ENCODE measurements around the gene SCO1.

The SCO1 gene

DNA sequence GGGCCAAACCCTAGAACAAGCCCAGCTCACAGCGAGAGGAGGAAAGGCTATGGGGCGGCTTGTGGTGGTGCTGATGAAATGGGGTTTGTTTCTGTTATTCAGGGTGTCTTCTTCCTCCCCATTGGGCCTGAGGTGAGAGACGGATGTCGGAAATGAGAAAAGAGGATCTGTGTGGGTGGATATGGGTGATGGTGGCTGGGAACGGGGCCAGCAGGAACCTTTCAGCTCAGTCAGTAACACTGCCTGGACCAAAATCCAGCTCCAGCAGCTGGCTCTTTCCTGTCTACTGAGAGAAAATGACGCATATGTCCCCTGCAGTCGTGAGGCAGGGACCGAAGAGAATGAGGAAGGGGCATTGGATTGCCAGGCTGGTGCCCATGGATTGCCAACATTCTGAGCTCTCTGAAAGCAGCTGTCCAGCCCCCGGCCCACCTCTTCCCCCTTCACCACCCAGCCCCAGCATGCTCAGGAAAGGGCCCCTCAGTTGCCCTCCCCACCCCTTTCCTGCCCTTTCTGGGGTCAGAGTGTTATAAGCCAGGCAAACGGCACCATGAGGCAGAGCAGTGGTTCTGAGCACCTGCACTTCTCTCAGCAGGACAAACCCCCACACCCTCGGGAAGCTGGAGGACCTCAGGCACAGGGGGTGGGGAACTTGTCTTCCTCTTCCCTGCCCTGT, 44.2 kb downstream of the SCO1 start:
- no peak for DNase-seq

DNA sequence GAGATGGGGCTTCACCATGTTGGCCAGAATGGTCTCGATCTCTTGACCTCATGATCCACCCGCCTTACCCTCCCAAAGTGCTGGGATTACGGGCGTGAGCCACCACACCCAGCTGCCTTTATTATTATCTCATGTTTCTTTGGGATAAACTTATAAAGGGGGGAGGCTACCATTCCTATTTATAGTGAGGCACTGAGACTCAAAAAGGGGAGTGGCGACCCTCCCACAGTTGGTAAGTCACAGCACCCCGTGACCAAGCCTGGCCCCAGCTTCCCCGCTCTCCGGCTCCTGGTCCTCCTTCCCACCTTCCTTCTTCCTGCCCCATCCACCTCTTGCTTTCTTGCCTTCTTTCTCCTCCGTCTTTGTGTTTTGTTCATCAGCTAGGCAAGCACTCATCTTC, 45.4 kb downstream of the SCO1 start:
- no peak for DNase-seq

DNA sequence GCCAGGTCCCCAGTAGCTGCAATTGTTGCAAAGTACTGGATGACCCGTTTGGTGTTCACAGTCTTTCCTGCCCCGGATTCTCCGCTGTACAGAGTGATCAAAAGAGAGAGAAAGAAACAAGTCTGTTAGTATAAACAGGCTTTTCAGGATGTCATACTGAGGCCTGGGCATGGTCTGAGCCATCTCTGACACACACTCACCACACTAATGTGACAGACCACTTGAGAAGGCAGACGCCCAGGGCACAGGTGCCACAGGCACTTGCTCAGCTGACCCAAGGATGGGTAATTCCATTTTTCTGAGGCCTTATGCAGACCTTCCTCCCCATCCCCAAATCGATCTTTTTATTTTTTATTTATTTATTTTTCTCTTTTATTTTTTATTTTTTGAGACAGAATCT, 47.7 kb downstream of the SCO1 start:
- no peak for DNase-seq

GRCh38 chr17:10648956-10649355, 48.4 kb downstream of the SCO1 start:
- peak; percentile 78 for DNase-seq

DNA sequence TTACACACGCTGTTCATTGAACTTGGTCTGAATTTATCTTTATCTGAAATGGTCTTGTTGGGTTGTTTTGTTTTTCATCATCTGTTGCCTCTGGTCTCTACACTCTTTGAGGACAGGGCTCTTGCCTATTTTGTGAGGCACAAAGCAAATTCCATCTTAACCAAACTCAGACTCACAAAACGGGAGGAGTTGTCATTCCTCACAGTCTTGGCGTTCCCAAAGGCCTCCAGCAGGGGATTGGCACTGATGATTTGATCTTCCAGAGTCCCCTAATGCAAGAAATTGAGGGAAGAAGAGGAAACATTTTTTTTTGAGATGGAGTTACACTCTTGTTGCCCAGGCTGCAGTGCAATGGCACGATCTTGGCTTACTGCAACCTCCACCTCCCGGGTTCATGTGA, 49.0 kb downstream of the SCO1 start:
- DNase-seq: peak; percentile 38

DNA sequence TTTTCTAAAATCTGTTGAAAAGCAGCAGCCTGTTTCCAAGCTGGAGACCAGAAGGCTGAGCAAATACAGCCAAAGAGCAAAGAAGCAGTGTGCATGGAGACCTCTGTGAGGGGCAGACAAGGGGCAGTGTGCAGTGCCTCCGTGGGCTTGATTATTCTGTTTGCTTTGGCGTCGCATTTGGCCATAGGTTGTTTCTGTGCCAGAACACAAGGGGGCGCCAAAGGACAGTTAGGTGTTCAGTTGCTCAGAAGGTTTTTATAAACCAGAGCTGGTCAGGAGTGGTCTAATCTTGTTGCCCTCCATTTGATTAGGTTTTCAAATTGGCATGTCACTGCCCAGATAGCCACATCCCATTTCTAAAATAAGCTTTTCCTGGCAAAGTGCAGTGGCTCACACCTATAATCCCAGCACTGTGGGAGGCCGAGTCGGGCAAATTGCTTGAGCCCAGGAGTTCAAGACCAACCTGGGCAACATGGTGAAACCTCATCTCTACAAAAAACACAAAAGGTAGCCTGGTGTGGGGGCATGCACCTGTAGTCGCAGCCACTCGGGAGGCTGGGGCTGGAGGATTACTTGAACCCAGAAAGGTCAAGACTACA, 50.8 kb downstream of the SCO1 start:
- DNase-seq: peak; percentile 61

GRCh38 chr17:10640475-10640874, 56.9 kb downstream of the SCO1 start:
- DNase-seq: peak; percentile 38

DNA sequence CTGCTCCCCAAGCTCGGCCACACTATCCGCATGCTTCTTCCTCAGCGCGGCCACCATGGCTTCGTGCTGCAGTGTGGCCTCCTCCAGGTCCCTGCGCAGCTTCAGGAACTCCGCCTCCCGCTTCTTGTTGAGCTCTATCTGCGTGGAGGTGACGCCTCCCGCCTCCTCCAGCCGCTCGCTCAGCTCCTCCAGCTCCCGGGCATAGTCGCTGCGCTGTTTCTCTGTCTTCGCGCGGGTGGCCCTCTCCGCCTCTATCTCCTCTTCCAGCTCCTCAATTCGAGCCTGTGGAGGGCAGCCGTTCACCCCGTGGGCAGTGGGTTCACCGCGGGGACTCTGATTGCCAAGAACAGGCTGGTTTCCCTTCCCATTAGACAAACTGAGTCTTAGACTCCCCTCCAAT, 59.2 kb downstream of the SCO1 start:
- DNase-seq: no peak

DNA sequence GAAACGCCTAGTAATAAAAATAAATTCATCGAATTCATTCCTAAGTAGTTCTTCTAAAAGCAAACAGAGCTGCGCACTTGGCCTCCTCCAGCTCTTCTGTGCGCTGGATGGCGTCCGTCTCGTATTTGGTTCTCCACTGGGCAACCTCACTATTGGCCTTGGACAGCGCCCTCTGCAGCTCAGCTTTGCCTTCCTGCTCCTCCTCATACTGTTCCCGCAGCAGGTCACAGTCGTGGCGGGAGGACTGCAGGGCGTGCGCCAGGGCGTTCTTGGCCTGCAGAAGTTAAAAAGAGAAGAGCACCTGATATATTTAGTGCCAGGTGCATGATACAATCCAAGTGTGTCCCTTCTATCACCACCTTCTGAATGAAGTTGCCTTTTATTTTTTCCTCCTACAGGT, 62.0 kb downstream of the SCO1 start:
- DNase-seq: no peak

DNA sequence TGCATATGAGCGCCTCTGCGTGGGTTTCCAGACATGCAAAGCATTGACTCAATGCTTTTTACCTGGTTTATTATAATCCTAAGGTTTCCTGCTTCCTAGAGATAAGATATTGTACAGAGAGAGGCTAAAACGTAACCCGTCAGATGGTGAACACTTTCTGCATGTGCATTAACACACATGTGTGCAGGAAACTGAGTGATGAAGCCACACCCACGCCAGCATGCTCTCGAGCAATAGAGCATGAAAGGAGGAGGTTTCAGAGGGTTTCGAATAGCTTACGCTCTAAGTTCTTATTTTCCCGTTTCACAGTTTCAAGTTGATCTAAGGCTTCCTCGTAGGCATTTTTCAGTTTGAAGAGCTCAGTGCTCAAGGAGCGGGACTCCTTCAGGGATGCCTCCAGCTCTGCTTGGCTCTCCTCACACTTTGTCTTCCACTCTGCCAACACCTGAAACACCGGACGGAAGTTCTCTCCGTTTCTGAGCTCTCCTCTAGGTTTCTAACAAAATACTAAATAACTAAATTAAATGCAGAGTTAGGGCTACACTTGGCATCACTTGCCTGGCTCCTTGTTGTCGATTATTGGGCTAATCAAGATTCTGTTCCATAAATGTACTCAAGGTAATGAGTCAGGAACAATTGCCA, 63.5 kb downstream of the SCO1 start:
- no peak for DNase-seq

DNA sequence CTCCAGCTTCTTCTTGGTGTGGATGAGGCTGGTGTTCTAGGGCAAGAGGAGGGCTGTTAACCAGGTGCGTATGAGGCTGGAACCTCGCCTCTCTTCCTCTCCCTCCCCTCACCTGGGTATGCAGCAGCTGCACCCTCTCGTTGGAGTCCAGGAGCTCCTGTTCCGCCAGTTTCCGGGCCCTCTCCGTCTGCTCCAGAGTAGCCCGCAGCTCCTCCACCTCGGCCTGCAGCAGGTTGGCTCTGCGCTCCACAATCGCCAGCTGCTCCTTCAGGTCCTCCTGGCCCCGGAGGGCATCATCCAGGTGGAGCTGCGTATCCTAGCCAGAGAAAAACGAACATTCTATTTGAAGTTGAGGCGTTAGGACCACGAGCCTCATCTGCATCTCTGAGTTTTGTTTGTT, 65.6 kb downstream of the SCO1 start:
- no peak for DNase-seq

- DNase-seq: peak; percentile 21
These were observed 66.2 kb downstream of the SCO1 start for GRCh38 chr17:10631048-10631700.

GRCh38 chr17:10629706-10630105, 67.6 kb downstream of the SCO1 start:
- DNase-seq: no peak

- DNase-seq: no peak
These were observed 68.6 kb downstream of the SCO1 start for GRCh38 chr17:10628756-10629155.

DNA sequence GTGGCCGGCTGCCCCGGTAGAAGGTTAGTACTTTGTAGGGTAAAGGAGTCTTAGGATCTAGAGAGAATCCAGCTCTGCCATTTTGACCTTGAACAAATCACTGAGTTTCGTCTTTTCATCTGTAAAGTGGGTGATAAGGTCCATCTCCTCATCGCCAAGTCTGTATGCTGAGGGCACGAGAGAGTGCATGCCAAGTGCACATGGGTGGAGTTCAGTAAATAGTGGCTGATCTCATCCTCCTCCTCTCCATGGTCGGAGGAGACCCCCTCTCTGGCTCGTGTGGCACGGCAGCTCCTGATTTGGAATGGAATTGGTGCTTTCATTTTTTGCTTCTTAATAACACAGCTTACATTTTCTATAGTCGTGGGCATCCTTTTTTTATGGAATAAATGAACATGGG, 70.9 kb downstream of the SCO1 start:
- DNase-seq: no peak

GRCh38 chr17:10624969-10625368, 72.4 kb downstream of the SCO1 start:
- DNase-seq: no peak

DNA sequence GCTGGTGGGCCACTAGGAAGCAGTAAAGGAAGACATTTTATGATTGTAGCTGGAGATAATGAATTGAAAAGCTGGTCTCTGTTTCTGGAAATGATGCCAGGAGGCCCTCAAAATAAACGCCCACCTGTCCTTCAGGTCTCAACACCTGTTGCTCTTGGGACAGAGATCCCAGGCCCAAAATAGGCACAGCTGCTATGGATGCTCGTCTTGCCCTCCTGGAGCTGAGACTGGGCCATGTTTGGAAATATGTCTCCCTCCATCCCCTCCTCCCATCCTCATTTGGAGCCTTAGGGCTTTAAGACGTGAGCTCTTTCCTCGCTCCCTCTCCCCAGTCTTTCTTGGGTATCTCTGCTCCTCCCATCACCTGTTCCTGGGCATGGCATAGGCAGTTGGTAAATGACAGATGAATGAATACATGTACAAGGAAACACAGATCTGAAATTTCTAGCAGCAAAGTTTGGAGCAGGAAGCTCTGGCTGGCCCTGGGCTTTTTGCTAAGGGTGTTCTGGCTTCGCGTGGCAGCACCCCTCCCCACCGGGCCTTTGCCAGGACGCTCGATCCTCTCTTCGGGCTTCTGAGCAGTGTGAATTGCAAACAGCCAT, 73.5 kb downstream of the SCO1 start:
- no peak for DNase-seq

DNA sequence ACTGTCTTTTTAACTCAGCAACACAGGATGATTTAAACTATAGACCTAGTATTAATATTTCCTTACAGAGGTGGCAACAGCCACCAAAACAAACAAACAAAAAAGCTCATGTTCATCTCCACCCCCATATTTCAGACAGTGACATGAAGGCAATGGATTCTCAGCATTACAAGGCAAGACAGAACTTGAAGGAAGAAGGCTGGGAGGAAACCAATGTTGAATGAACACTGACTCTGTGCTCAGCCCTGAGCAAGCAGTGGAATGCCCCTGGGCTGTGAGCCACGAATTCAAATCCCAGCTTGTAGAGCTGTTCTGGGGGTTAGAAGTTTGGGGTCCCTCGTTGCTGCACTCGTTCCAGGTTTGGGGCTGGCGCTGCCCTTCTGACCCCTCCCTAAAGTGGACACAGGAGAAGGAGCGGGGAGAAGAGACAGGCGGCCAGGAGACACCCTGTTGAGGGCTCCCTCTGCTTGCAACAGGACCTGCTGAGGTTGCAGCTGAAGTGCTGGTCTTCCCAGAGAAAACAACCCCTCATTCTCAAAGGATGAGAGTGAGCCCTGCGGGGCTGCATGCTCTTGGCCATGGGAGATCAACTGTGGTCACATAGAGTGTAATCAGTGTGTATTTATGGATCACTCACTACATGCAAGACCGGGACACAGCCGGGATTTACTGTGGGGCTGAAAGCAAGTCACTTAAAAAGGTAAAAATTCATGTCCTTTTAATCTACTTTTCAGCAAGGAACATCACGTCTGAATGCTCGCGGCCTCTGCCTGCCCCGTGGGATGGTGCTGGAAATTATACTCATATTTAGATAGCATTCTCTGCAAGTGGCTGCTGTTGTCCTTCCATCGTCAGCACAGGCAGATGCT, 74.5 kb downstream of the SCO1 start:
- DNase-seq: no peak

Data from fibroblast of skin of back (primary cell).